ENCODE measurements around the gene CDK17. TPM values are rescaled to one million over a fixed set of nuclear protein-coding genes. Genes with fewer than 3 reads are reported as not detected.

The CDK17 gene
- total RNA-seq, 1 experiment from 2014 or later, result 21.4 TPM

- POLR2A ChIA-PET, result no interaction called here
- ATAC-seq (no peak), DNase-seq (ENCODE audit: low read depth, low spot score) (no peak)
- no peaks in the 10 kb centered on the region; a peak in 1 of 4 replicates for H3K4me1 ChIP-seq (ENCODE audit: control insufficient read depth in 1 of 2, insufficient read depth in 2 of 2, low read length in 2 of 2)
- peaks cover 82% of the 10 kb centered on the region for H3K79me2 ChIP-seq (ENCODE audit: insufficient read depth, low read length)
- no peak overlapping the region for H3K4me3 ChIP-seq (replicated peaks in 1 of 2; ENCODE audit: low read depth in 1 of 2, low read length in 2 of 2)
- BruUV-seq (replicated peaks), result no TSS peak
- RAD21 ChIA-PET (ENCODE audit: low non-redundant PET in 1 of 2, low total read pairs in 2 of 2, uncharacterized antibody in 2 of 2, unreplicated experiment in 2 of 2), result no interaction called here
- H3K9me2 ChIP-seq (ENCODE audit: insufficient read depth), result no peaks in the 10 kb centered on the region
- TF ChIP-seq EZH2phosphoT487 (IDR thresholded peaks at IDR 0.05; ENCODE audit: borderline replicate concordance) (no peak), REST (IDR thresholded peaks at IDR 0.05; ENCODE audit: low read depth) (no peak), TCF7L2 (IDR thresholded peaks at IDR 0.05; ENCODE audit: borderline replicate concordance, extremely low read depth, insufficient read depth, insufficient read length) (no peak), ZFX (IDR thresholded peaks at IDR 0.05) (no peak), RAD21 (IDR thresholded peaks at IDR 0.05; ENCODE audit: low read depth) (no peak), ZNF274 (IDR thresholded peaks at IDR 0.05; ENCODE audit: low read depth, low read length) (no peak), MAX (IDR thresholded peaks at IDR 0.05) (no peak), POLR2AphosphoS5 (IDR thresholded peaks at IDR 0.05; ENCODE audit: low read depth, low read length) (no peak), ELF1 (IDR thresholded peaks at IDR 0.05; ENCODE audit: borderline replicate concordance, low read depth) (no peak), JUND (IDR thresholded peaks at IDR 0.05) (no peak)
- H3K27me3 ChIP-seq (ENCODE audit: insufficient read depth, low read length), result no peaks in the 10 kb centered on the region
- no peaks in the 10 kb centered on the region for H3K9me3 ChIP-seq (ENCODE audit: control insufficient read depth in 1 of 2, insufficient read depth in 1 of 2, low read depth in 1 of 2, low read length in 2 of 2)
- no peak overlapping the region for H3K4me2 ChIP-seq (ENCODE audit: low read length)
- H4K20me1 ChIP-seq (ENCODE audit: insufficient read depth), result no peaks in the 10 kb centered on the region
- intact Hi-C loops (cut with micrococcal nuclease), result no loop called here
- H2AFZ ChIP-seq (ENCODE audit: low read depth, low read length, poor library complexity, severe bottlenecking), result no peak overlapping the region
- H3K36me3 ChIP-seq (ENCODE audit: control insufficient read depth in 1 of 2, insufficient read depth in 2 of 2, low read length in 2 of 2), result no peaks in the 10 kb centered on the region
- H3K27ac ChIP-seq (ENCODE audit: low read depth, low read length), result no peak overlapping the region
- no peak overlapping the region for H3K9ac ChIP-seq (ENCODE audit: low read length)
- CTCF ChIA-PET, result no interaction called here
Observed at GRCh38 chr12:96234591-96235483, 165.4 kb downstream of the CDK17 start.

Measured in HCT116 (cell line).